Fibroblast of lung (primary cell): ENCODE measurements around the gene MCTP1. TPM values are rescaled to one million over a fixed set of nuclear protein-coding genes. Genes with fewer than 3 reads are reported as not detected.

Source experiments
- DNase-seq, 2 donors: peaks; one replicate each; pipeline versions ENCODE4 v3.0.0 to v3.0.0-alpha.2; 2010; ENCODE audit warnings: low read depth in 2 of 2
- H2AFZ ChIP-seq: 2 replicates; pipeline ENCODE4 v1.5.1; 2012; ENCODE audit warnings: low read length, control low read depth, inconsistent platforms
- H3K27ac ChIP-seq: 2 replicates; pipeline ENCODE4 v1.5.1; 2011; ENCODE audit warnings: low read length, control low read depth; ENCODE audit not compliant: insufficient read depth
- H3K27me3 ChIP-seq: 2 replicates; pipeline ENCODE4 v1.5.1; 2011; ENCODE audit warnings: mild to moderate bottlenecking, low read length; ENCODE audit not compliant: control insufficient read depth, insufficient read depth
- H3K36me3 ChIP-seq: 2 replicates; pipeline ENCODE4 v1.5.1; 2011; ENCODE audit warnings: low read length; ENCODE audit not compliant: control insufficient read depth, insufficient read depth
- H3K4me1 ChIP-seq: 2 replicates; pipeline ENCODE4 v1.5.1; 2011; ENCODE audit warnings: low read length; ENCODE audit not compliant: control insufficient read depth, insufficient read depth; ENCODE audit errors: extremely low read depth
- H3K4me2 ChIP-seq: 2 replicates; pipeline ENCODE4 v1.5.1; 2011; ENCODE audit warnings: low read length, control low read depth; ENCODE audit not compliant: insufficient read depth; ENCODE audit errors: extremely low read depth
- H3K4me3 ChIP-seq, 4 experiments: fragments of 200-600 bp in 1 of 4; sonication (generic) in 1 of 4; replicated peaks in 1 of 4; 2 replicates each; pipeline ENCODE4 v1.5.1; 2011 to 2016; ENCODE audit warnings: low read length in 4 of 4, low read depth in 3 of 4, mild to moderate bottlenecking in 3 of 4, control low read depth in 2 of 4, inconsistent platforms in 1 of 4, mixed read lengths in 1 of 4; ENCODE audit not compliant: insufficient read depth in 1 of 4; ENCODE audit errors: control extremely low read depth in 1 of 4
- H3K79me2 ChIP-seq: 2 replicates; pipeline ENCODE4 v1.5.1; 2012; ENCODE audit warnings: mild to moderate bottlenecking, low read length, inconsistent platforms; ENCODE audit not compliant: control insufficient read depth, insufficient read depth
- H3K9ac ChIP-seq: 2 replicates; pipeline ENCODE4 v1.5.1; 2011; ENCODE audit warnings: mild to moderate bottlenecking, low read length, control low read depth; ENCODE audit not compliant: insufficient read depth
- H3K9me3 ChIP-seq: 2 replicates; pipeline ENCODE4 v1.5.1; 2012; ENCODE audit warnings: low read depth, low read length; ENCODE audit not compliant: control insufficient read depth, insufficient read depth
- H4K20me1 ChIP-seq: 2 replicates; pipeline ENCODE4 v1.5.1; 2011; ENCODE audit warnings: low read length; ENCODE audit not compliant: control insufficient read depth, insufficient read depth; ENCODE audit errors: extremely low read depth
- EZH2 ChIP-seq: IDR thresholded peaks from 2 replicates; pipeline ENCODE4 v1.5.1; 2012; ENCODE audit warnings: low read length, control low read depth, mild to moderate bottlenecking; ENCODE audit errors: missing control alignments
- polyA plus RNA-seq, 2 donors: library from polyadenylated mRNA; depleted of rRNA in 1 of 2; stranded (reverse) in 1 of 2; unstranded in 1 of 2; fragments of >200 nt; gene quantifications; 2 replicates each; pipeline ENCODE4 v1.2.1, GENCODE V29; 2011 to 2012; ENCODE audit warnings: missing spikeins in 1 of 2
- total RNA-seq: library from RNA; depleted of rRNA; stranded (reverse); fragments of >200 nt; gene quantifications from 2 replicates; pipeline ENCODE4 v1.2.1, GENCODE V29; 2014
- TF ChIP-seq, protein P1 (sequence below), 2 donors: IDR thresholded peaks in 1 of 2; conservative IDR thresholded peaks in 1 of 2; 1 replicate in 1 of 2; 2 replicates in 1 of 2; pipeline ENCODE4 v1.5.1; 2011 to 2012; ENCODE audit warnings: low read length in 2 of 2, control low read depth in 1 of 2, inconsistent platforms in 1 of 2, low read depth in 1 of 2, mild to moderate bottlenecking in 1 of 2

Gene MCTP1
- total and polyA plus RNA-seq, 2 donors (not counting 1 experiment from before 2014, with no cell fraction given): 0.78 to 7.9 TPM

GRCh38 chr5:95105638-95106037 is 179.3 kb downstream of the MCTP1 start:
- TF ChIP-seq, protein P1, sequence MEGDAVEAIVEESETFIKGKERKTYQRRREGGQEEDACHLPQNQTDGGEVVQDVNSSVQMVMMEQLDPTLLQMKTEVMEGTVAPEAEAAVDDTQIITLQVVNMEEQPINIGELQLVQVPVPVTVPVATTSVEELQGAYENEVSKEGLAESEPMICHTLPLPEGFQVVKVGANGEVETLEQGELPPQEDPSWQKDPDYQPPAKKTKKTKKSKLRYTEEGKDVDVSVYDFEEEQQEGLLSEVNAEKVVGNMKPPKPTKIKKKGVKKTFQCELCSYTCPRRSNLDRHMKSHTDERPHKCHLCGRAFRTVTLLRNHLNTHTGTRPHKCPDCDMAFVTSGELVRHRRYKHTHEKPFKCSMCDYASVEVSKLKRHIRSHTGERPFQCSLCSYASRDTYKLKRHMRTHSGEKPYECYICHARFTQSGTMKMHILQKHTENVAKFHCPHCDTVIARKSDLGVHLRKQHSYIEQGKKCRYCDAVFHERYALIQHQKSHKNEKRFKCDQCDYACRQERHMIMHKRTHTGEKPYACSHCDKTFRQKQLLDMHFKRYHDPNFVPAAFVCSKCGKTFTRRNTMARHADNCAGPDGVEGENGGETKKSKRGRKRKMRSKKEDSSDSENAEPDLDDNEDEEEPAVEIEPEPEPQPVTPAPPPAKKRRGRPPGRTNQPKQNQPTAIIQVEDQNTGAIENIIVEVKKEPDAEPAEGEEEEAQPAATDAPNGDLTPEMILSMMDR (conservative IDR thresholded peaks at IDR 0.05 in 1 of 2, IDR thresholded peaks at IDR 0.05 in 1 of 2; ENCODE audit: low read depth in 1 of 2, low read length in 2 of 2): no peak
- TF ChIP-seq EZH2: no peak
- no peaks in the 10 kb centered on the region for H4K20me1 ChIP-seq

GRCh38 chr5:95102687-95103086 is 182.2 kb downstream of the MCTP1 start:
- no peaks in the 10 kb centered on the region for H3K4me1 ChIP-seq
- no peak overlapping the region for H3K4me2 ChIP-seq
- no peaks in the 10 kb centered on the region for H3K36me3 ChIP-seq
- no peak overlapping the region for H3K27ac ChIP-seq
- no peak for DNase-seq
- H4K20me1 ChIP-seq: no peaks in the 10 kb centered on the region
- H3K9me3 ChIP-seq: no peaks in the 10 kb centered on the region
- H2AFZ ChIP-seq: no peak overlapping the region
- H3K27me3 ChIP-seq: no peaks in the 10 kb centered on the region
- H3K4me3 ChIP-seq: no peak overlapping the region
- TF ChIP-seq, protein P1 (conservative IDR thresholded peaks at IDR 0.05 in 1 of 2, IDR thresholded peaks at IDR 0.05 in 1 of 2; ENCODE audit: low read depth in 1 of 2, low read length in 2 of 2): no peak
- TF ChIP-seq EZH2: no peak
- H3K9ac ChIP-seq: no peak overlapping the region
- H3K79me2 ChIP-seq: no peaks in the 10 kb centered on the region

More at GRCh38 chr5:95105638-95106037, 179.3 kb downstream of the MCTP1 start:
- H3K27ac ChIP-seq: no peak overlapping the region
- H3K9me3 ChIP-seq: no peaks in the 10 kb centered on the region
- no peaks in the 10 kb centered on the region for H3K27me3 ChIP-seq
- no peak overlapping the region for H2AFZ ChIP-seq
- H3K79me2 ChIP-seq: no peaks in the 10 kb centered on the region
- no peak overlapping the region for H3K4me2 ChIP-seq
- H3K4me3 ChIP-seq: no peak overlapping the region
- H3K4me1 ChIP-seq: no peaks in the 10 kb centered on the region
- H3K9ac ChIP-seq: no peak overlapping the region
- H3K36me3 ChIP-seq: no peaks in the 10 kb centered on the region
- DNase-seq: no peak

GRCh38 chr5:95102080-95102479 is 182.8 kb downstream of the MCTP1 start:
- H3K27me3 ChIP-seq: no peaks in the 10 kb centered on the region
- H3K79me2 ChIP-seq: no peaks in the 10 kb centered on the region
- H3K36me3 ChIP-seq: no peaks in the 10 kb centered on the region
- no peaks in the 10 kb centered on the region for H4K20me1 ChIP-seq
- TF ChIP-seq, protein P1 (conservative IDR thresholded peaks at IDR 0.05 in 1 of 2, IDR thresholded peaks at IDR 0.05 in 1 of 2; ENCODE audit: low read depth in 1 of 2, low read length in 2 of 2): no peak
- no peak for TF ChIP-seq EZH2
- no peak overlapping the region for H3K9ac ChIP-seq
- no peak overlapping the region for H3K27ac ChIP-seq
- no peaks in the 10 kb centered on the region for H3K9me3 ChIP-seq
- H2AFZ ChIP-seq: no peak overlapping the region
- no peak overlapping the region for H3K4me2 ChIP-seq
- peak in 1 of 2 donors; percentile 37 for DNase-seq
- H3K4me1 ChIP-seq: no peaks in the 10 kb centered on the region
- no peak overlapping the region for H3K4me3 ChIP-seq
